ENCODE results near the gene HDAC4.

Gene HDAC4

DNA sequence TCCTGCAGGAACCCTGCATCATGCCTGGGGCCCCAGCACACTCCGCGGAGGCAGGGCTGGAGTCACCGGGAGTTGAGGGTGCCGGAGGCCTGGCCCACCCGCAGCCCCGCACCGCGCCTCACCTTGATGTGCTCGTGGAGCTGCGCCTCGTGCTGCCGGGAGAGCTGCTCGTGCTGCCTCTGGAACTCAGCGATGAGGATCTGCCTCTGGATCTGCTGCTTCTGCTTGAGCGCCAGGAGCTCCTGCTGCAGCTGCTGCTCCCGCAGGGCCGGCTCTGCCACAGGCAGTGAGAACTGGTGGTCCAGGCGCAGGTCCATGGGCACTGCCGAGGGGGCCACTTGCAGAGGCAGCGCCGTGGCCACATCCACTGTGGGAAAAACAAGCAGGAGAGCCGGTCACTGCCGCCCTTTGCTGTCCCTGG, 211.1 kb downstream of the HDAC4 start:
- no peak overlapping the region for H3K18ac ChIP-seq (ENCODE audit: low read length)
- H3K36me3 ChIP-seq (ENCODE audit: control insufficient read depth in 1 of 2, insufficient read depth in 2 of 2, low read length in 2 of 2) = peaks cover 9 to 10% of the 10 kb centered on the region in 2 experiments
- no peak overlapping the region for H2BK120ac ChIP-seq (ENCODE audit: insufficient read depth, low read length, poor library complexity)
- no peak overlapping the region for H2BK12ac ChIP-seq (ENCODE audit: low read length)
- peaks cover 8% of the 10 kb centered on the region for H3K9me3 ChIP-seq (ENCODE audit: insufficient read depth, low read depth, low read length)
- H3K4ac ChIP-seq (ENCODE audit: low read depth, low read length) = no peak overlapping the region
- no peak overlapping the region for H2AK5ac ChIP-seq (ENCODE audit: low read length)
- H3K4me3 ChIP-seq (ENCODE audit: low read depth, low read length) = peak overlapping the region; percentile 23
- H3K79me1 ChIP-seq (ENCODE audit: low read length) = no peaks in the 10 kb centered on the region
- no peak overlapping the region for H3K9ac ChIP-seq (ENCODE audit: low read length)
- H3K23ac ChIP-seq (ENCODE audit: low read length) = no peak overlapping the region
- H3K79me2 ChIP-seq (ENCODE audit: control insufficient read depth, insufficient read depth, low read length, poor library complexity) = no peaks in the 10 kb centered on the region
- no peak overlapping the region for H3K27ac ChIP-seq (ENCODE audit: low read depth, low read length)
- no CpG with 5 or more reads among the region's 23 CpGs for WGBS (ENCODE audit: extremely low coverage, insufficient coverage, insufficient read length)
- H4K91ac ChIP-seq (ENCODE audit: low read depth, low read length) = no peak overlapping the region
- no peak overlapping the region for H4K12ac ChIP-seq (ENCODE audit: low read depth, low read length)
- H3K4me1 ChIP-seq (ENCODE audit: control insufficient read depth in 1 of 2, insufficient read depth in 2 of 2, low read length in 2 of 2) = peaks cover 2 to 3% of the 10 kb centered on the region in 2 experiments
- H2BK5ac ChIP-seq (ENCODE audit: low read depth, low read length, poor library complexity) = no peak overlapping the region
- DNase-seq = no peak
- H4K8ac ChIP-seq (ENCODE audit: low read depth, low read length) = no peak overlapping the region
- no peaks in the 10 kb centered on the region for H3K27me3 ChIP-seq (ENCODE audit: insufficient read depth, low read length)
- H3K4me2 ChIP-seq (ENCODE audit: low read length) = no peak overlapping the region
- no peak overlapping the region for H2AFZ ChIP-seq (ENCODE audit: insufficient read depth, low read length, poor library complexity)
- no peak overlapping the region for H3K14ac ChIP-seq (ENCODE audit: low read length)

DNA sequence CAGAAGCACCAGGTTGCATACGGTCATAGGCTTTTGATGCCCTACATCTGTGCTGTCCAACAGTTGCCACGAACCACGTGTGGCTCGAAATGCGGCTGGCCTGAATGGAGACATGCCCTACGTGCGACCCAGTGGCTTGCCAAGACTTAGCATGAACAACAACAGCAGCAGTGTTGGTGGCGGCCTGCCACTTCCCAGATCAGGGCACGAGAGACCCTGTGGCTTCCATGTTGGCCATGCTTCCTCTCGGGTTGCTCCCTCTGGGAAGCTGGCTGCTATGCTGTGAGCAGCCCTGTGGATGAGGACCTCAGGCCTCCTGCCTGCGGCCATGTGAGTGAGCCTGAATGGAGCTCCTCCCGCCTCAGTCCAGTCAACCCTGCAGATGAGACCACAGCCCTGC, 212.3 kb downstream of the HDAC4 start:
- no peak overlapping the region for H2AFZ ChIP-seq (ENCODE audit: insufficient read depth, low read length, poor library complexity)
- H3K4ac ChIP-seq (ENCODE audit: low read depth, low read length) = no peak overlapping the region
- WGBS (ENCODE audit: extremely low coverage, insufficient coverage, insufficient read length) = no CpG with 5 or more reads among the region's 12 CpGs
- peaks cover 2 to 3% of the 10 kb centered on the region in 2 experiments for H3K4me1 ChIP-seq (ENCODE audit: control insufficient read depth in 1 of 2, insufficient read depth in 2 of 2, low read length in 2 of 2)
- H2BK5ac ChIP-seq (ENCODE audit: low read depth, low read length, poor library complexity) = no peak overlapping the region
- peaks cover 9 to 10% of the 10 kb centered on the region in 2 experiments for H3K36me3 ChIP-seq (ENCODE audit: control insufficient read depth in 1 of 2, insufficient read depth in 2 of 2, low read length in 2 of 2)
- no peak overlapping the region for H3K23ac ChIP-seq (ENCODE audit: low read length)
- no peak overlapping the region for H2AK5ac ChIP-seq (ENCODE audit: low read length)
- H2BK12ac ChIP-seq (ENCODE audit: low read length) = no peak overlapping the region
- H3K79me1 ChIP-seq (ENCODE audit: low read length) = no peaks in the 10 kb centered on the region
- H4K91ac ChIP-seq (ENCODE audit: low read depth, low read length) = no peak overlapping the region
- no peak overlapping the region for H3K4me2 ChIP-seq (ENCODE audit: low read length)
- no peaks in the 10 kb centered on the region for H3K79me2 ChIP-seq (ENCODE audit: control insufficient read depth, insufficient read depth, low read length, poor library complexity)
- no peak overlapping the region for H2BK120ac ChIP-seq (ENCODE audit: insufficient read depth, low read length, poor library complexity)
- peaks cover 8% of the 10 kb centered on the region for H3K9me3 ChIP-seq (ENCODE audit: insufficient read depth, low read depth, low read length)
- no peak overlapping the region for H3K4me3 ChIP-seq (ENCODE audit: low read depth, low read length)
- H4K8ac ChIP-seq (ENCODE audit: low read depth, low read length) = no peak overlapping the region
- H3K27me3 ChIP-seq (ENCODE audit: insufficient read depth, low read length) = no peaks in the 10 kb centered on the region
- H3K9ac ChIP-seq (ENCODE audit: low read length) = no peak overlapping the region
- no peak overlapping the region for H3K14ac ChIP-seq (ENCODE audit: low read length)
- H3K18ac ChIP-seq (ENCODE audit: low read length) = no peak overlapping the region
- H4K12ac ChIP-seq (ENCODE audit: low read depth, low read length) = no peak overlapping the region
- DNase-seq = no peak
- no peak overlapping the region for H3K27ac ChIP-seq (ENCODE audit: low read depth, low read length)

DNA sequence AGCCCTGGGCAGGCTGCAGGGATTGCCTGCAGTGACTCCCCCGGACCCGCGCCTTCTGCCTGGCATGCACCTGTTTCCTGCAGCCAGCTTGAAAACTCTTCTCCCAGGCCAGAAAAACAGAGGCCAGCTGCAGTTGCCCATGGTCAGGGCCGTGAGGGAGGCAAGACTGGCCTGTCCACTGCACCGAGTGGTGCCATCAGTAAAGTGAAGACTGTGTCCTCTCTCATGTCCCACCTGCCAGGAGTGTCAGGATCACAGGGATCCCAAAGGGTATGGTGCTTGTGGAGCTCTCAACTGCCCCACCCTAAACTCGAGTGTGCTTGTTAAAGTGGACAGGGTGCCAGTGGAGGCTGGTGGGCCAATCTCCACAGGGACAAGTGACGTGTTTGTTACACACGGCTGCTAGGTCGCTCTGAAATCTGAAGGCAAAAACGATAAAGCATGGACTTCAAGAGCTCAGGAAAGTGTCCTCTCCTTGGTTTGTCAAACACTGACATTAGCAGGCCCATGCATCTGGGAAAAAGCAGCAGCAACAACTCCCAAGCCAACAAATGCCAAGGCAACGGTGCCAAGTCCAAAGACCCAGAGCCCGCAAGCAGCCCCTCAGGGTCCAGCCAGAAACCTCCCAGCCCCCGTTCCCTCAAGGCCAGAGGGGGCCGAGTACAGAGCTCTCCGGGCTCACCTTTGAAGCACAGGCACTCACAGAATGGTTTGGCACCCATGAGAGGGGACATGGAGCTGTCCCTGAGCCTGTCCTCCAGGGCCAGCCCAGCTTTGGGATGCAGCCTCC, 213.2 kb downstream of the HDAC4 start:
- Histone ChIP-seq H2BK12ac (ENCODE audit: low read length) (no peak overlapping the region), H2AFZ (ENCODE audit: insufficient read depth, low read length, poor library complexity) (no peak overlapping the region), H3K9me3 (ENCODE audit: insufficient read depth, low read depth, low read length) (peaks cover 8% of the 10 kb centered on the region), H3K23ac (ENCODE audit: low read length) (no peak overlapping the region), H3K18ac (ENCODE audit: low read length) (no peak overlapping the region), H3K79me2 (ENCODE audit: control insufficient read depth, insufficient read depth, low read length, poor library complexity) (no peaks in the 10 kb centered on the region), H3K4me2 (ENCODE audit: low read length) (no peak overlapping the region), H2AK5ac (ENCODE audit: low read length) (no peak overlapping the region), H3K4ac (ENCODE audit: low read depth, low read length) (no peak overlapping the region), H3K79me1 (ENCODE audit: low read length) (no peaks in the 10 kb centered on the region), H3K9ac (ENCODE audit: low read length) (no peak overlapping the region), H4K91ac (ENCODE audit: low read depth, low read length) (no peak overlapping the region), H3K4me1 (ENCODE audit: control insufficient read depth in 1 of 2, insufficient read depth in 2 of 2, low read length in 2 of 2) (peaks cover 2 to 3% of the 10 kb centered on the region in 2 experiments), H3K27ac (ENCODE audit: low read depth, low read length) (no peak overlapping the region), H3K4me3 (ENCODE audit: low read depth, low read length) (no peak overlapping the region), H4K8ac (ENCODE audit: low read depth, low read length) (no peak overlapping the region), H2BK5ac (ENCODE audit: low read depth, low read length, poor library complexity) (no peak overlapping the region), H3K27me3 (ENCODE audit: insufficient read depth, low read length) (no peaks in the 10 kb centered on the region), H3K14ac (ENCODE audit: low read length) (no peak overlapping the region), H3K36me3 (ENCODE audit: control insufficient read depth in 1 of 2, insufficient read depth in 2 of 2, low read length in 2 of 2) (peaks cover 9 to 10% of the 10 kb centered on the region in 2 experiments), H2BK120ac (ENCODE audit: insufficient read depth, low read length, poor library complexity) (no peak overlapping the region), H4K12ac (ENCODE audit: low read depth, low read length) (no peak overlapping the region)
- no peak for DNase-seq
- WGBS (ENCODE audit: extremely low coverage, insufficient coverage, insufficient read length) = no CpG with 5 or more reads among the region's 15 CpGs

DNA sequence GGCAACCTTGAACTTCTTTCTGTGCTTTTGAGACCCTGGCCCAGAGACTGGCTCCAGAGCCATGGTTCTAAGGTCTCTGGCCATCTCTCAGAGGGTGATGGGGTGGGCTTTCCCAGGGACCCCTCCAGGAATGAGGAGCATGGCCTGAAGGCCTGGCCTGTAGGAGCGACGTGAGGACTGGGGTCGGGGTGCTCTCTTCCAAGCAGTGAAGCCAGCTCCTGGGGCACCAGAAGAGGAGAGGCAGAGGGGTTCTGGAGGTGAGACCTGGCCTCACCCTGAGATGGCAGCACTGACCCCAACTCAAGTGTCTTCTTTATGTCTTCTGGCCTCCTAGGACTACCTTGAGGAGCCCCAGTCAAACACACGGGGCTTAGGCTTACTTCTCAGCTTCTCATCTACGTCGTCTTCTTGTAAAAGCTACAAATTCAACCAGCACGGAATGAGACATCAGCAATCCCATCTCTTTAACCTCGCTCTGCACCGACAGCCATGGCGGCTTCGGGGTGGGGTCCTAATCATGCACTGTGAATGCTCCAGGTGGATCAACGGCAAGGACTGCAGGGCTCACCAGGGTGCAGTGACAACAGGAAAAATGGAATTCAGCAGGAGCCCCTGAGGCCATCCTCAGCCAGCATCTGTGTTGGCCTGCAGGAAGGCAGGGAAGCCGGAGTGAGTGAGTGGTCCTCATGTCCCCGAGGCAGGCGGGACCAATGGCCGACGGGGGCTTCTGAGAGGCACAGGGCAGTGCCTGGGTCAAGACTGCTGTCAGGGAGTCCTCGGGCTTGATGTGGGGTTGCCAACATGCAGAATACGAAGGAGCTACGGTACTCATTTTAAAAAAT, 214.1 kb downstream of the HDAC4 start:
- Histone ChIP-seq H3K4me3 (ENCODE audit: low read depth, low read length) (no peak overlapping the region), H3K9me3 (ENCODE audit: insufficient read depth, low read depth, low read length) (peaks cover 8% of the 10 kb centered on the region), H2BK12ac (ENCODE audit: low read length) (no peak overlapping the region), H3K18ac (ENCODE audit: low read length) (no peak overlapping the region), H4K91ac (ENCODE audit: low read depth, low read length) (no peak overlapping the region), H3K4me1 (ENCODE audit: control insufficient read depth in 1 of 2, insufficient read depth in 2 of 2, low read length in 2 of 2) (peaks cover 2 to 3% of the 10 kb centered on the region in 2 experiments), H3K36me3 (ENCODE audit: control insufficient read depth in 1 of 2, insufficient read depth in 2 of 2, low read length in 2 of 2) (peaks cover 9 to 10% of the 10 kb centered on the region in 2 experiments), H3K14ac (ENCODE audit: low read length) (no peak overlapping the region), H3K9ac (ENCODE audit: low read length) (no peak overlapping the region), H2AK5ac (ENCODE audit: low read length) (no peak overlapping the region), H2BK120ac (ENCODE audit: insufficient read depth, low read length, poor library complexity) (no peak overlapping the region), H4K8ac (ENCODE audit: low read depth, low read length) (no peak overlapping the region), H3K79me1 (ENCODE audit: low read length) (no peaks in the 10 kb centered on the region), H3K4ac (ENCODE audit: low read depth, low read length) (no peak overlapping the region), H3K27ac (ENCODE audit: low read depth, low read length) (no peak overlapping the region), H4K12ac (ENCODE audit: low read depth, low read length) (no peak overlapping the region), H3K79me2 (ENCODE audit: control insufficient read depth, insufficient read depth, low read length, poor library complexity) (no peaks in the 10 kb centered on the region), H3K23ac (ENCODE audit: low read length) (no peak overlapping the region), H3K27me3 (ENCODE audit: insufficient read depth, low read length) (no peaks in the 10 kb centered on the region), H3K4me2 (ENCODE audit: low read length) (no peak overlapping the region), H2BK5ac (ENCODE audit: low read depth, low read length, poor library complexity) (no peak overlapping the region), H2AFZ (ENCODE audit: insufficient read depth, low read length, poor library complexity) (no peak overlapping the region)
- no CpG with 5 or more reads among the region's 20 CpGs for WGBS (ENCODE audit: extremely low coverage, insufficient coverage, insufficient read length)
- DNase-seq = peak in 1 of 2 donors; percentile 67
